ENCODE data around the gene RIT2. TPM values are rescaled to one million over a fixed set of nuclear protein-coding genes. Genes with fewer than 3 reads are reported as not detected.

RIT2 gene
- total and polyA plus RNA-seq, 11 donors = not detected

GRCh38 chr18:42861271-42861670, 254.2 kb downstream of the RIT2 start:
- ATAC-seq (no peak), DNase-seq (no peak)
- H3K27ac ChIP-seq = no peak overlapping the region
- H3K9me3 ChIP-seq = no peaks in the 10 kb centered on the region
- no peaks in the 10 kb centered on the region for H3K36me3 ChIP-seq
- H3K4me3 ChIP-seq = no peak overlapping the region
- intact Hi-C loops (cut with DNase I) = no loop called here
- H3K27me3 ChIP-seq = no peaks in the 10 kb centered on the region
- TF ChIP-seq POLR2A (IDR thresholded peaks at IDR 0.05) = no peak
- no peak for TF ChIP-seq CTCF (IDR thresholded peaks at IDR 0.05)
- no peaks in the 10 kb centered on the region for H3K4me1 ChIP-seq

DNA sequence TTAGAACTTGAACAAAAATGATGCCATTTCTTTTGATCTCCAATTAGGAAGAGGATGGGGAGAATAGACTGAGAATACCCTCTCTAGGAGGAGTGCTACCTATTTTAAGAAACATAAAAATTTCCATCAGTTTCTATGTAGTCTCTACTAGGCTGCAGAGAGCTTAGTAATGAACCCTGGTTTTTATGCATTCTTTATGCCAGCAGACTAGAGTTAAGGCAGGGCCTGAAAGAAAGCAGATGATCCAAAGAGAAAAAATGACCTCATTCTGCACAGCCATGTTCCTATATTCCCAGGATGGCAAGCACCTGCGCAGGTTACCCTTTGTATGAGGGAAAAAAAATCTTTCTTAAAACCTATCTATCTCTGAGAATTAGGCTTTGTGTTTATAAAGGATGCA, 254.9 kb downstream of the RIT2 start:
- no peaks in the 10 kb centered on the region for H3K4me1 ChIP-seq
- ATAC-seq (no peak), DNase-seq (no peak)
- no peaks in the 10 kb centered on the region for H3K36me3 ChIP-seq
- no peak overlapping the region for H3K27ac ChIP-seq
- no peak overlapping the region for H3K4me3 ChIP-seq
- H3K27me3 ChIP-seq = no peaks in the 10 kb centered on the region
- intact Hi-C loops (cut with DNase I) = no loop called here
- no peak for TF ChIP-seq CTCF (IDR thresholded peaks at IDR 0.05)
- TF ChIP-seq POLR2A (IDR thresholded peaks at IDR 0.05) = no peak
- H3K9me3 ChIP-seq = no peaks in the 10 kb centered on the region
- 80 to 94% (median 89%) methylated on average over 1 of the region's 1 CpG for WGBS, 4 donors

DNA sequence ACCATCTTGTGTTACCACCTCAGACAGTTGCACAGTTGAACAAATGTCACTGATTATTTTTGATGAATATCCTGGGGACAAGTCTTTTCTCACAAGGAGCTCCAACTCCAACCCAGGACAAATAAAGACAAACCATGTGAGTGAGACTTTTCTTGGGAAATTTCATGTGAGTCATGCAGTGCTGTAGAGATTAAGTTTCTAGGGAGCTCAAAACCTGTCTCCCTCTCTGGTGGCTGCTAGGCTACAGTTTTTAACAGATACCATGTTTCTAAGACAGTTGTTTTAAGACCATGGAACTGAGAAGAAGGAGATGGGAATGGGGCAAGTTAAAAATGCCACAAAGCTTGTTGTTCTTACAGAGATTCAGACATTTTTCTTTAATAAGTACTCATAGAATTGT, 255.5 kb downstream of the RIT2 start:
- Histone ChIP-seq H3K27ac (no peak overlapping the region), H3K4me1 (no peaks in the 10 kb centered on the region), H3K27me3 (no peaks in the 10 kb centered on the region), H3K36me3 (no peaks in the 10 kb centered on the region), H3K9me3 (no peaks in the 10 kb centered on the region), H3K4me3 (no peak overlapping the region)
- no peak for ATAC-seq
- no peak for DNase-seq
- intact Hi-C loops (cut with DNase I) = no loop called here
- no peak for TF ChIP-seq CTCF (IDR thresholded peaks at IDR 0.05)
- TF ChIP-seq POLR2A (IDR thresholded peaks at IDR 0.05) = no peak

GRCh38 chr18:42854558-42854957, 260.9 kb downstream of the RIT2 start:
- Histone ChIP-seq H3K27ac (no peak overlapping the region), H3K27me3 (no peaks in the 10 kb centered on the region), H3K36me3 (no peaks in the 10 kb centered on the region), H3K9me3 (no peaks in the 10 kb centered on the region), H3K4me3 (no peak overlapping the region), H3K4me1 (no peaks in the 10 kb centered on the region)
- TF ChIP-seq CTCF (IDR thresholded peaks at IDR 0.05) (no peak), POLR2A (IDR thresholded peaks at IDR 0.05) (no peak)
- 64 to 72% (median 69%) methylated on average over 2 of the region's 2 CpGs for WGBS, 4 donors
- intact Hi-C loops (cut with DNase I) = no loop called here
- DNase-seq = no peak
- no peak for ATAC-seq

Measured in heart left ventricle (tissue), 16 donors.